ENCODE data around the gene CRIP1. TPM values are rescaled to one million over a fixed set of nuclear protein-coding genes. Genes with fewer than 3 reads are reported as not detected.

CRIP1 gene
- total RNA-seq, 1 experiment from 2014 or later, result 6.9 TPM

DNA sequence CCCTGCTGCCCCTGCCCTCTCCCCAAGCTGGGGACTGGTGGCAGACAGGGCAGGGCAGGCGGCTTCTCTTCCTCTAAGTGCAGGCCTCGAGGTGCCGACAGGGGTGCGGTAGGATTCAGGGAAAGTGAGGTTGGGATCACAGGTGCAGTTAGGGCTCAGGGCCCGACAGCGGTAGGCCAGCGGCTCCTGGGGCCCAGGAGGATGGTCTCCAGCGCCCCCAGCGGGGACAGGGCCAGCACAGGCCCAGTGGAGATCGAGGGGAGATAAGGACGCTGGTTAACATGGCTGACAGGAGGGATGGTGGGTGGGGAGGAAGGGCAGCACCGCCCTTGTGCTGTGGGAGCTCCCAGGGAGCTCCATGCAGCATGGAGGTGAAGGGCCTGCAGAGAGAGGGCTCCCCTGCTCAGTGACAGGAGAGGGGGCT lies 935 bp upstream of the CRIP1 start:
- H3T11ph ChIP-seq (ENCODE audit: low read length), result no peak overlapping the region
- H4K20me1 ChIP-seq (ENCODE audit: control insufficient read depth, insufficient read depth, insufficient read length), result no peaks in the 10 kb centered on the region
- no peak overlapping the region for H2BK20ac ChIP-seq (ENCODE audit: low read depth, low read length, poor library complexity, severe bottlenecking)
- H3K4me3 Mint-ChIP-seq, result peak overlapping the region in 1 of 2 experiments; percentile 72; a peak in 3 of 5 replicates
- H3K27ac Mint-ChIP-seq, result peak overlapping the region in 1 of 3 experiments; percentile 65; a peak in 1 of 7 replicates
- no peak overlapping the region for H3K23ac ChIP-seq (ENCODE audit: insufficient read length, low read depth, low read length)
- H3K4me1 ChIP-seq (ENCODE audit: insufficient read depth, low read length), result no peaks in the 10 kb centered on the region
- H2BK12ac ChIP-seq (ENCODE audit: insufficient read length, low read depth, low read length), result no peak overlapping the region
- TF ChIP-seq CTCF (conservative IDR thresholded peaks at IDR 0.05), result peak; percentile 79
- WGBS (ENCODE audit: extremely low coverage, insufficient read length, low lambda C conversion rate), result no CpG with 5 or more reads among the region's 12 CpGs
- no peaks in the 10 kb centered on the region for H3K9me3 ChIP-seq (ENCODE audit: control insufficient read depth, low read depth, low read length)
- H2BK15ac ChIP-seq (ENCODE audit: low read depth, low read length), result no peak overlapping the region
- no peak overlapping the region for H3K9ac ChIP-seq (ENCODE audit: extremely low read depth, insufficient read length, low read length)
- H2AK5ac ChIP-seq (ENCODE audit: insufficient read length, low read length), result no peak overlapping the region
- no peaks in the 10 kb centered on the region for H3K79me2 ChIP-seq (ENCODE audit: insufficient read depth, low read length)
- peaks cover 10% of the 10 kb centered on the region for H3K23me2 ChIP-seq (ENCODE audit: insufficient read length, low read depth, low read length, poor library complexity, severe bottlenecking)
- H3K4me1 Mint-ChIP-seq, result peaks cover 15 to 21% of the 10 kb centered on the region in 2 experiments
- no peak overlapping the region for H4K5ac ChIP-seq (ENCODE audit: insufficient read length, low read depth, low read length)
- peak overlapping the region; percentile 69 for H3K18ac ChIP-seq (ENCODE audit: insufficient read length, low read depth, low read length)
- peak; percentile 82 for DNase-seq
- H3K27ac ChIP-seq (ENCODE audit: insufficient read length, low read depth, low read length), result no peak overlapping the region
- no peak overlapping the region; the same call in 1 of the 2 replicates for H3K14ac ChIP-seq (ENCODE audit: insufficient read depth, low read length)
- H2AFZ ChIP-seq (ENCODE audit: low read length), result no peak overlapping the region
- H4K91ac ChIP-seq (ENCODE audit: insufficient read length, low read depth, low read length), result no peak overlapping the region
- H3K27me3 ChIP-seq (ENCODE audit: insufficient read depth, low read length), result peaks cover 26% of the 10 kb centered on the region; the same call in 1 of the 2 replicates
- no peak overlapping the region for H3K56ac ChIP-seq (ENCODE audit: insufficient read length, low read depth, low read length)
- no peak overlapping the region for H2BK120ac ChIP-seq (ENCODE audit: low read depth, low read length, poor library complexity, severe bottlenecking)
- H4K8ac ChIP-seq (replicated peaks; ENCODE audit: insufficient read length, low read depth, low read length), result no peak overlapping the region
- peaks cover 80% of the 10 kb centered on the region for H3K27me3 Mint-ChIP-seq (ENCODE audit: low read depth)
- no peak overlapping the region for H2BK5ac ChIP-seq (ENCODE audit: insufficient read length, low read length)
- H3K4me2 ChIP-seq (ENCODE audit: insufficient read depth, insufficient read length, low read length), result peak overlapping the region; percentile 15
- H3K79me1 ChIP-seq (ENCODE audit: insufficient read depth, low read depth, low read length, poor library complexity, severe bottlenecking), result no peaks in the 10 kb centered on the region
- H3K4ac ChIP-seq (ENCODE audit: low read depth, low read length), result no peak overlapping the region
- no peaks in the 10 kb centered on the region for H3K36me3 Mint-ChIP-seq (ENCODE audit: insufficient read depth in 1 of 3, low read depth in 3 of 3)
- H3K9me3 Mint-ChIP-seq, result no peaks in the 10 kb centered on the region
